GM20000 (cell line): ENCODE data around the gene CDKAL1.

Experiments
- DNase-seq: peaks from one replicate; pipeline ENCODE4 v3.0.0; 2012; ENCODE audit warnings: low spot score
- TF ChIP-seq, protein P1 (sequence below): IDR thresholded peaks from 2 replicates; pipeline ENCODE4 v1.5.1; 2012; ENCODE audit warnings: mild to moderate bottlenecking, control low read depth; ENCODE audit errors: extremely low read depth, missing control alignments

Gene CDKAL1

DNA sequence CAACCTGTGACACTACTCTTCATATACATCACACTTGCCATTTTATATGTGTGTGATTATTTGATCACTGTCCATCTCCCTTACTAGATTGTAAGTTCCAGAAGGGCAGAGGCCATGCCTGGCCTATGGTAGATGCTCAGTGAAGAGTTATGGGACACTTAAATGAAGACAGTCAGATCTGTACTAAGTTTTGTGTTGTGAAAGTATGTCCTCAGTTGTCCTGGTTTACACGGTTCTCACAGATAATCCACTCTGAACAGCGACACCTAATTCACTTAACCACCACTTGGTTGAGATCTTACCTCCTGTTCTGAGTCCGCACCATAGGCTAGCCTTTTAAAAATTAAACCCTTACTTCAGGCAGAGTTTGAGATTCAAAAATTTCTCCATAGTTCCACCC, 625.2 kb downstream of the CDKAL1 start:
- TF ChIP-seq, protein P1, sequence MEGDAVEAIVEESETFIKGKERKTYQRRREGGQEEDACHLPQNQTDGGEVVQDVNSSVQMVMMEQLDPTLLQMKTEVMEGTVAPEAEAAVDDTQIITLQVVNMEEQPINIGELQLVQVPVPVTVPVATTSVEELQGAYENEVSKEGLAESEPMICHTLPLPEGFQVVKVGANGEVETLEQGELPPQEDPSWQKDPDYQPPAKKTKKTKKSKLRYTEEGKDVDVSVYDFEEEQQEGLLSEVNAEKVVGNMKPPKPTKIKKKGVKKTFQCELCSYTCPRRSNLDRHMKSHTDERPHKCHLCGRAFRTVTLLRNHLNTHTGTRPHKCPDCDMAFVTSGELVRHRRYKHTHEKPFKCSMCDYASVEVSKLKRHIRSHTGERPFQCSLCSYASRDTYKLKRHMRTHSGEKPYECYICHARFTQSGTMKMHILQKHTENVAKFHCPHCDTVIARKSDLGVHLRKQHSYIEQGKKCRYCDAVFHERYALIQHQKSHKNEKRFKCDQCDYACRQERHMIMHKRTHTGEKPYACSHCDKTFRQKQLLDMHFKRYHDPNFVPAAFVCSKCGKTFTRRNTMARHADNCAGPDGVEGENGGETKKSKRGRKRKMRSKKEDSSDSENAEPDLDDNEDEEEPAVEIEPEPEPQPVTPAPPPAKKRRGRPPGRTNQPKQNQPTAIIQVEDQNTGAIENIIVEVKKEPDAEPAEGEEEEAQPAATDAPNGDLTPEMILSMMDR: no peak
- DNase-seq: no peak

GRCh38 chr6:21161707-21162106, 627.5 kb downstream of the CDKAL1 start:
- TF ChIP-seq, protein P1: no peak
- DNase-seq: no peak

GRCh38 chr6:21163110-21163837, 629.0 kb downstream of the CDKAL1 start:
- DNase-seq: no peak
- TF ChIP-seq, protein P1: no peak

DNA sequence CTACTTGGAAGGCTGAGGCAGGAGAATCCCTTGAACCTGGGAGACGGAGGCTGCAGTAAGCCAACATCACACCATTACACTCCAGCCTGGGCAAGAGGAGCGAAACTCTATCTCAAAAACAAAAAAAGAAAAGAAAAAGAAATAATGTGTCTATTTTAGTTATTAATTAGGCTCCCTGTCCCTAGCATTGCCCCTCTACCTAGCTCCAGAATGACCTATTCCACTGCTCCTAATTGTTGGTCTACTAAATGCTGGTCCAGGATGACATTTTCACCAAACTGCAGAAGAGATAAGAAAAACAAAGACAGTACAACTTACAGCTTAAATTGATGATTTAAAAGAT, 629.6 kb downstream of the CDKAL1 start:
- DNase-seq: no peak
- TF ChIP-seq, protein P1: no peak

DNA sequence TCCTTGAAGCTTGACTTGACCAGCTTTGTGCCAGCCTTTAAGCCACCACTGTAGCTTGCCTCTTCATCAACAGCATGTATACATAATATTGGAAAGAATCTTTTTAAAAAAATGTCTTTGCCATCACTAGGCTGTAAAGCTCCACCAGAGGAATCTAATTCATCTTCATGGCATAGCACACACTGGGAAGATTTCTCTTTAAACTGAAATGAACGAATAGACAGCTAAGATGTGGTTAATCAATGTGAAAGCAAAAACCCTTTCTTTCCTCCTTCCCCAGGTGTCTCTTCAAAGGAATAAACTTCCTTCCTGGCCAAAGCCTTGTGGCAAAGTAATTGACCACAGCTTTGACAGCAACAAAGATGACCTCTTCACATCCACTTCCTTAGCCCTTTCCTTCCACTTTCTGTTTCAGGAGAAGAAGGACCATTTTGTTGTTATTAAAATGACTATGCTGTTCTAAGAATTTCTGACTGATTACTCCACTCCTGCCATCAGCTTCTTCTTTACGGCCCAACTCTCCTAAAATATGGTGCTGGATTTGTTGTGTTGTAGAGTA, 630.6 kb downstream of the CDKAL1 start:
- DNase-seq: peak; percentile 24
- TF ChIP-seq, protein P1: no peak

DNA sequence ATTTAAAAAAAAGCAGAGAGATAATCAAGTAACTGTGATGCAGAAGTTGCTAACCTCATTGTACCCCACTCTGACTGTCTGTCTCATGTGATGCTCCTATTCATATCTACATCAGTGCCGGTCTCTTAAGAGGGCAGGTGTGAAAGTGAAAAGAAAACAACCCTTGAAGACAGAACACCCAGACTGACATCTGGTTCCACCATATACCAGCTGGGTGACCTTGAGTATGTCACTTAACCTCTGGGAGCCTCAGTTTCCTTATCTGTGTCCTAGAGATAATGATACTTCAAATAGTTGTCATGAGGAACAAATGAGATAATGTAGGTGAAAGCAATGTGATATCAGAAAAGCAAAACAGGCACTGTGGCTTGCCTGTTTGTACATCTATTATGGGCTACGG, 632.5 kb downstream of the CDKAL1 start:
- TF ChIP-seq, protein P1: no peak
- DNase-seq: no peak

DNA sequence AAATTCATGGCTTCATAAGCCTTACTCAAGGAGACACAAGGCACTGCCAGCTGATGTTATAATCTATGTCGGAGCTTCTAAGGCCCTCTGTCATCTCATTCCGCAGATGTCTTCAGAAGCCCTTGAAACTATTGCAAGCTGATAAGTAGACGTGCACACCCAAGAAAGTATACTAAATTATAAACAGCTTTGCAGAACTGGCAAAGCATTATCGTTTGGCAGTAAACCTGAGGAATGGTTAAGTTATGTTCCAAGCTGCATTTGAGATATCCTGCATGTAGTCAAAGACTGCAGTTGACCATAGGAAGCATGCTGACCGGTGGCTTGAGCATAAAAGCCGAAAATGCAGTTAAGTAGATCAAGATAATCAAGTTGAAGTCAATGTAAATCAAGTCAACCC, 633.5 kb downstream of the CDKAL1 start:
- DNase-seq: no peak
- TF ChIP-seq, protein P1: no peak
